BJ (cell line): ENCODE results near the gene PTK7. TPM values are rescaled to one million over a fixed set of nuclear protein-coding genes. Genes with fewer than 3 reads are reported as not detected.

ENCODE experiments used
- CTCF ChIA-PET: fragments of 350-600 bp; formaldehyde crosslinking; extraction: SDS; loops from one replicate; lab custom pipeline; 2021; ENCODE audit warnings: antibody characterized with exemption, inconsistent platforms; lab: Yijun Ruan, JAX
- POLR2A ChIA-PET: fragments of 300-600 bp; sonication (Branson Sonifier 250); formaldehyde crosslinking; extraction: SDS; loops from one replicate; lab custom pipeline; 2021; ENCODE audit warnings: antibody characterized with exemption; lab: Charles Lee
- DNase-seq: peaks from one replicate; pipeline ENCODE4 v3.0.0-alpha.2; 2011; ENCODE audit warnings: low read depth
- H3K27me3 ChIP-seq: 2 replicates; pipeline ENCODE4 v1.6.0; 2011; ENCODE audit warnings: low read length; ENCODE audit not compliant: control insufficient read depth, insufficient read depth
- H3K36me3 ChIP-seq: 2 replicates; pipeline ENCODE4 v1.5.1; 2011; ENCODE audit warnings: low read length; ENCODE audit not compliant: control insufficient read depth, insufficient read depth
- H3K4me3 ChIP-seq: 2 replicates; pipeline ENCODE4 v1.5.1; 2011; ENCODE audit warnings: low read depth, mild to moderate bottlenecking, control low read depth, low read length
- CTCF ChIP-seq: IDR thresholded peaks from 2 replicates; pipeline ENCODE4 v1.5.1; 2011; ENCODE audit warnings: low read depth, mild to moderate bottlenecking, control low read depth, inconsistent platforms, low read length, moderate library complexity; ENCODE audit not compliant: insufficient read depth
- polyA plus RNA-seq: library from polyadenylated mRNA; depleted of rRNA; stranded (reverse); fragments of >200 nt; gene quantifications from 2 replicates; pipeline ENCODE4 v1.2.3, GENCODE V29; 2011

The PTK7 gene
- polyA plus RNA-seq, 1 experiment = 362 TPM

- Histone ChIP-seq H3K27me3 (no peaks in the 10 kb centered on the region), H3K36me3 (peaks cover 13% of the 10 kb centered on the region), H3K4me3 (peak overlapping the region; percentile 87)
- ChIA-PET POLR2A (interaction anchor here (0.6 kb wide), 1 partner anchor 29 kb away, joined by 3 read pairs; no protein-coding TSS in a partner anchor), CTCF (interaction anchor here (0.9 to 2.4 kb wide), 4 partner anchors 10 to 204 kb away, joined by 3 to 11 read pairs (median 4); partner anchors contain the start of gene CUL9)
- TF ChIP-seq CTCF = no peak
- DNase-seq = no peak
These were observed 96.2 kb downstream of the PTK7 start for GRCh38 chr6:43172104-43173007.

GRCh38 chr6:43173591-43174262 is 97.6 kb downstream of the PTK7 start:
- ChIA-PET POLR2A (no interaction called here), CTCF (interaction anchor here (0.6 to 1.8 kb wide), 4 partner anchors 9 to 114 kb away, joined by 3 to 7 read pairs (median 4); partner anchors contain the start of genes CUL9, DNPH1, KLC4 and MRPL2)
- no peaks in the 10 kb centered on the region for H3K27me3 ChIP-seq
- no peak for DNase-seq
- H3K4me3 ChIP-seq = peak overlapping the region; percentile 87
- TF ChIP-seq CTCF = no peak
- H3K36me3 ChIP-seq = peaks cover 21% of the 10 kb centered on the region

GRCh38 chr6:43174263-43175112 is 98.4 kb downstream of the PTK7 start:
- peak; percentile 15; the same call in 1 of the 2 replicates for TF ChIP-seq CTCF
- Histone ChIP-seq H3K27me3 (no peaks in the 10 kb centered on the region), H3K36me3 (peaks cover 28% of the 10 kb centered on the region), H3K4me3 (peak overlapping the region; percentile 87)
- POLR2A ChIA-PET = no interaction called here
- CTCF ChIA-PET = interaction anchor here (0.6 to 1.8 kb wide), 7 partner anchors 31 to 409 kb away, joined by 3 to 7 read pairs (median 3); partner anchors contain the start of genes DNPH1, KLC4 and MRPL2
- DNase-seq = peak; percentile 98

GRCh38 chr6:43175676-43176422 is 99.7 kb downstream of the PTK7 start:
- Histone ChIP-seq H3K27me3 (no peaks in the 10 kb centered on the region), H3K36me3 (peaks cover 32% of the 10 kb centered on the region), H3K4me3 (no peak overlapping the region)
- POLR2A ChIA-PET = no interaction called here
- DNase-seq = no peak
- TF ChIP-seq CTCF = no peak
- CTCF ChIA-PET = no interaction called here
